Caco-2 (cell line): Measurements from ENCODE around the gene BID. TPM values are rescaled to one million over a fixed set of nuclear protein-coding genes. Genes with fewer than 3 reads are reported as not detected.

ENCODE experiments used
- BruUV-seq: library from RNA; stranded (reverse); fragments of 400-500 nt; replicated peaks from 2 replicates; lab custom pipeline; 2021; lab: Mats Ljungman, UMichigan
- CTCF ChIA-PET: fragments of 300-600 bp; sonication (Branson Sonifier 250); formaldehyde crosslinking; loops from one replicate; lab custom pipeline; 2022; ENCODE audit warnings: antibody characterized with exemption; lab: Charles Lee
- POLR2A ChIA-PET: fragments of 300-600 bp; sonication (Branson Sonifier 250); formaldehyde crosslinking; loops from one replicate; lab custom pipeline; 2022; ENCODE audit warnings: antibody characterized with exemption; lab: Charles Lee
- DNase-seq, 2 experiments: peaks; one replicate each; pipeline versions ENCODE4 v3.0.0 to v3.0.0-alpha.2; 2020 to 2022
- H3K27me3 ChIP-seq: replicated peaks from 2 replicates; pipeline ENCODE4 v1.6.0; 2011; ENCODE audit warnings: low read length; ENCODE audit not compliant: control insufficient read depth, insufficient read depth
- H3K36me3 ChIP-seq: 2 replicates; pipeline ENCODE4 v1.5.1; 2011; ENCODE audit warnings: low read length; ENCODE audit not compliant: control insufficient read depth, insufficient read depth
- H3K4me1 ChIP-seq: fragments of 250-450 bp; sonication (Bioruptor Pico); 2 replicates; pipeline ENCODE4 v1.5.1; 2020; ENCODE audit warnings: mild to moderate bottlenecking
- H3K4me3 ChIP-seq: 2 replicates; pipeline ENCODE4 v1.5.1; 2011; ENCODE audit warnings: low read depth, mild to moderate bottlenecking, control low read depth, low read length
- H3K9me3 ChIP-seq: fragments of 250-450 bp; sonication (Bioruptor Pico); 2 replicates; pipeline ENCODE4 v1.5.1; 2020; ENCODE audit warnings: mild to moderate bottlenecking, moderate library complexity
- H3K27ac Mint-ChIP-seq: one replicate; pipeline ENCODE4 v1.8.0; 2022; ENCODE audit warnings: mixed read lengths; ENCODE audit not compliant: unreplicated experiment
- H3K27me3 Mint-ChIP-seq: one replicate; pipeline ENCODE4 v1.8.0; 2022; ENCODE audit warnings: mixed read lengths; ENCODE audit not compliant: insufficient read depth, unreplicated experiment
- H3K36me3 Mint-ChIP-seq: one replicate; pipeline ENCODE4 v1.8.0; 2022; ENCODE audit warnings: mild to moderate bottlenecking, mixed read lengths; ENCODE audit not compliant: insufficient read depth, unreplicated experiment
- H3K4me1 Mint-ChIP-seq: one replicate; pipeline ENCODE4 v1.8.0; 2022; ENCODE audit warnings: low read depth, mixed read lengths; ENCODE audit not compliant: unreplicated experiment
- H3K4me3 Mint-ChIP-seq: one replicate; pipeline ENCODE4 v1.8.0; 2022; ENCODE audit warnings: mild to moderate bottlenecking, moderate library complexity, mixed read lengths; ENCODE audit not compliant: unreplicated experiment
- H3K9me3 Mint-ChIP-seq: one replicate; pipeline ENCODE4 v1.8.0; 2022; ENCODE audit warnings: mixed read lengths; ENCODE audit not compliant: unreplicated experiment
- CTCF ChIP-seq, 2 experiments: fragments of 200-600 bp in 1 of 2; IDR thresholded peaks; 1 replicate in 1 of 2; 2 replicates in 1 of 2; pipeline versions ENCODE4 v1.5.1 to v1.8.0; 2011 to 2022; ENCODE audit warnings: antibody characterized with exemption in 1 of 2, control low read depth in 1 of 2, inconsistent platforms in 1 of 2, low read depth in 1 of 2, low read length in 1 of 2, mild to moderate bottlenecking in 1 of 2, moderate library complexity in 1 of 2; ENCODE audit not compliant: insufficient read depth in 1 of 2, severe bottlenecking in 1 of 2, unreplicated experiment in 1 of 2
- intact Hi-C: fragments of 100-400 bp; cut with micrococcal nuclease; formaldehyde crosslinking; loops from one replicate; pipeline ENCODE4 v1.10.0; 2022; ENCODE audit not compliant: unreplicated experiment
- total RNA-seq: library from RNA; stranded (reverse); gene quantifications from 2 replicates; pipeline ENCODE4 v1.2.3, GENCODE V29; 2022

Gene BID
- total RNA-seq, 1 experiment from 2014 or later, result 28.2 TPM

GRCh38 chr22:17791196-17791595 lies 16.9 kb upstream of the BID start:
- BruUV-seq, result no TSS peak
- H3K4me1 Mint-ChIP-seq, result peaks cover 18% of the 10 kb centered on the region
- CTCF ChIA-PET, result no interaction called here

DNA sequence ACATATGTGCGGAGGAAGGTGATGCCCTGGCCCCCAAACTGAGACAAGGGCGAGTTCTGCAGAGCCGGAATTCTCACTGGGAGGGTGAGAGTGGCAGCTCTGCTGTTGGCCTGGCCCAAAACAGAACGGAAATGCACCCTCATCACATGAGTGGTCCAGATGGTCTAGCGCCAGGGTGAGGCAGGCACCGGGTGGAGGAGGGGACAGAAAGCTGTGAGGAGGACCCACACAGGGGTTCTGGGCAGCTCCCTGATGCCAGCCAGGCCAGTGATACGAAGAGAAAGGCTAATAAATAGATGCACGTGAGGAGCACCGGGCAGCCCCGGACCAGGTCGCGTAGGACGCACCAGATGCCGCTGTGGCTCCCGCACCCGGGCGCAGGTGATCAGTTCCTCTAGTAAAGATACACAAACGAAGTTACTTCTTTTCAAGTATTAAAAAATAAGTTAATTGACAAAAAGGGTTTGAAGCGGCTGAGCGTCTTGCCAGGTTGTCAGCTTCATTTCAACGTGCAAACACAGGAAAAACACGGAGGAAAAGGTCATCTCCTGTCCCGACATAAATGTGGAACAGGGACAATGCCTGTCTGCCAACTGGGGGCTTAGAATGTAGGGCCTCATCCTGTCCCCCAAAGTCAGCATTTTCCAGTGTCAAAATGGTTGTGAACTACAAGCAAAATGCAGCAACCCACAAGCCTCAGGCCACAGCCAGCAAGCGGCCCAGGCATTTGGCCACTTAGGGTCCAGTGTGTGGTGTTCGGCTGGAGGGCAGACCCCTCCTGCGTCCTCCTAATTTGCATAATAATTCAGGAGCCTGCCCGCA lies 15.3 kb upstream of the BID start:
- H3K27me3 Mint-ChIP-seq, result no peaks in the 10 kb centered on the region
- Histone ChIP-seq H3K27me3 (no peaks in the 10 kb centered on the region), H3K4me3 (no peak overlapping the region), H3K36me3 (no peaks in the 10 kb centered on the region), H3K4me1 (peaks cover 19% of the 10 kb centered on the region), H3K9me3 (no peaks in the 10 kb centered on the region)
- H3K27ac Mint-ChIP-seq, result no peak overlapping the region
- no TSS peak for BruUV-seq
- H3K9me3 Mint-ChIP-seq, result no peaks in the 10 kb centered on the region
- no peak for DNase-seq
- CTCF ChIA-PET, result interaction anchor here (5.3 kb wide), 1 partner anchor 47 kb away, joined by 59 read pairs; no protein-coding TSS in a partner anchor
- POLR2A ChIA-PET, result no interaction called here
- no peak overlapping the region for H3K4me3 Mint-ChIP-seq
- intact Hi-C loops, result loop anchor here (5.0 kb wide), 1 partner anchor 232 kb away; no protein-coding TSS in a partner anchor
- peaks cover 15% of the 10 kb centered on the region for H3K4me1 Mint-ChIP-seq
- no peak for TF ChIP-seq CTCF (IDR thresholded peaks at IDR 0.05; ENCODE audit: insufficient read depth in 1 of 2, low read depth in 1 of 2, low read length in 1 of 2, severe bottlenecking in 1 of 2, unreplicated experiment in 1 of 2)
- peaks cover 17% of the 10 kb centered on the region for H3K36me3 Mint-ChIP-seq

More at GRCh38 chr22:17791196-17791595, 16.9 kb upstream of the BID start:
- no peaks in the 10 kb centered on the region for H3K9me3 ChIP-seq
- TF ChIP-seq CTCF (IDR thresholded peaks at IDR 0.05; ENCODE audit: insufficient read depth in 1 of 2, low read depth in 1 of 2, low read length in 1 of 2, severe bottlenecking in 1 of 2, unreplicated experiment in 1 of 2), result no peak
- H3K36me3 Mint-ChIP-seq, result peaks cover 12% of the 10 kb centered on the region
- H3K4me3 ChIP-seq, result no peak overlapping the region
- H3K27ac Mint-ChIP-seq, result no peak overlapping the region
- POLR2A ChIA-PET, result no interaction called here
- no peak for DNase-seq
- no peaks in the 10 kb centered on the region for H3K36me3 ChIP-seq
- H3K9me3 Mint-ChIP-seq, result no peaks in the 10 kb centered on the region
- no peak overlapping the region for H3K4me3 Mint-ChIP-seq
- H3K27me3 Mint-ChIP-seq, result no peaks in the 10 kb centered on the region
- no peaks in the 10 kb centered on the region for H3K27me3 ChIP-seq
- H3K4me1 ChIP-seq, result peaks cover 19% of the 10 kb centered on the region
- intact Hi-C loops, result no loop called here

- no peaks in the 10 kb centered on the region for H3K27me3 Mint-ChIP-seq
- ChIA-PET POLR2A (no interaction called here), CTCF (interaction anchor here (5.3 kb wide), 1 partner anchor 46 kb away, joined by 59 read pairs; no protein-coding TSS in a partner anchor)
- H3K4me3 ChIP-seq, result no peak overlapping the region
- no peak overlapping the region for H3K4me3 Mint-ChIP-seq
- intact Hi-C loops, result loop anchor here (5.0 kb wide), 1 partner anchor 231 kb away; no protein-coding TSS in a partner anchor
- peak in 1 of 2 experiments; percentile 43 for DNase-seq
- peaks cover 16% of the 10 kb centered on the region for H3K4me1 ChIP-seq
- H3K36me3 ChIP-seq, result no peaks in the 10 kb centered on the region
- no peak overlapping the region for H3K27ac Mint-ChIP-seq
- H3K9me3 Mint-ChIP-seq, result no peaks in the 10 kb centered on the region
- BruUV-seq, result no TSS peak
- peak in 1 of 2 experiments; percentile 56 for TF ChIP-seq CTCF (IDR thresholded peaks at IDR 0.05; ENCODE audit: insufficient read depth in 1 of 2, low read depth in 1 of 2, low read length in 1 of 2, severe bottlenecking in 1 of 2, unreplicated experiment in 1 of 2)
- H3K36me3 Mint-ChIP-seq, result peaks cover 17% of the 10 kb centered on the region
- H3K9me3 ChIP-seq, result no peaks in the 10 kb centered on the region
- H3K4me1 Mint-ChIP-seq, result peaks cover 10% of the 10 kb centered on the region
- no peaks in the 10 kb centered on the region for H3K27me3 ChIP-seq
Observed at GRCh38 chr22:17788528-17789378, 14.5 kb upstream of the BID start.
